Stimulated activated CD4-positive, alpha-beta T cell treated with anti-CD3 and anti-CD28 coated beads, Interleukin-15, amount 100 ng/mL, for 48 hours (primary cell): ENCODE measurements around the gene GALR2.

Source experiments
- DNase-seq, 2 donors: peaks; one replicate each; pipeline ENCODE4 v3.0.0-alpha.2; 2020; ENCODE audit warnings: low read depth in 2 of 2

The GALR2 gene

GRCh38 chr17:76079956-76080767 is 5.6 kb downstream of the GALR2 start:
- no peak for DNase-seq

GRCh38 chr17:76080768-76081287 is 6.2 kb downstream of the GALR2 start:
- DNase-seq, result no peak

GRCh38 chr17:76081295-76082210 is 7.0 kb downstream of the GALR2 start:
- DNase-seq, result no peak

GRCh38 chr17:76082326-76083251 is 8.0 kb downstream of the GALR2 start:
- no peak for DNase-seq

GRCh38 chr17:76083536-76084182 is 9.1 kb downstream of the GALR2 start:
- DNase-seq, result no peak

- no peak for DNase-seq
Observed at GRCh38 chr17:76085066-76085730, 10.6 kb downstream of the GALR2 start.

GRCh38 chr17:76085731-76086366 is 11.3 kb downstream of the GALR2 start:
- no peak for DNase-seq

- no peak for DNase-seq
Observed at GRCh38 chr17:76086384-76086783, 11.8 kb downstream of the GALR2 start.

DNA sequence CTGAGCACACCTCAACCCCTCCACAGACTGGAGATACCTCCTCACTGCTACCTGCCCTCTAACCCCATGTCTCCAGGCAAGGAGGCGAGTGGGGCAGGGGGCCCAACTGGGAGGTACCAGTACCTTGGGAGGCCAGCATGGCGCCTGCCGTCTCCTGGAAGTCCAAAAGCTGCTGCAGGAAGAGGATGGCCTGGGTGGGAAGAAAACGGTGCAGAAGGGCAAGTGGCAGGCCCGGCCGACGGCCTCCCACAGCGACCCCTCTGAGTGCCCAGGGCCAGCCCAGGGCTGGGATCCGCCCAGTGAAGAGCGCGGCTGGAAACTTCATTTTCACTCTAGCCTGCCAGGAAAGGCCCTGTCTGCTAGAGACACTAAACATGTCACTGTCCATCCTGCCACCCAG is 12.9 kb downstream of the GALR2 start:
- DNase-seq, result no peak

DNA sequence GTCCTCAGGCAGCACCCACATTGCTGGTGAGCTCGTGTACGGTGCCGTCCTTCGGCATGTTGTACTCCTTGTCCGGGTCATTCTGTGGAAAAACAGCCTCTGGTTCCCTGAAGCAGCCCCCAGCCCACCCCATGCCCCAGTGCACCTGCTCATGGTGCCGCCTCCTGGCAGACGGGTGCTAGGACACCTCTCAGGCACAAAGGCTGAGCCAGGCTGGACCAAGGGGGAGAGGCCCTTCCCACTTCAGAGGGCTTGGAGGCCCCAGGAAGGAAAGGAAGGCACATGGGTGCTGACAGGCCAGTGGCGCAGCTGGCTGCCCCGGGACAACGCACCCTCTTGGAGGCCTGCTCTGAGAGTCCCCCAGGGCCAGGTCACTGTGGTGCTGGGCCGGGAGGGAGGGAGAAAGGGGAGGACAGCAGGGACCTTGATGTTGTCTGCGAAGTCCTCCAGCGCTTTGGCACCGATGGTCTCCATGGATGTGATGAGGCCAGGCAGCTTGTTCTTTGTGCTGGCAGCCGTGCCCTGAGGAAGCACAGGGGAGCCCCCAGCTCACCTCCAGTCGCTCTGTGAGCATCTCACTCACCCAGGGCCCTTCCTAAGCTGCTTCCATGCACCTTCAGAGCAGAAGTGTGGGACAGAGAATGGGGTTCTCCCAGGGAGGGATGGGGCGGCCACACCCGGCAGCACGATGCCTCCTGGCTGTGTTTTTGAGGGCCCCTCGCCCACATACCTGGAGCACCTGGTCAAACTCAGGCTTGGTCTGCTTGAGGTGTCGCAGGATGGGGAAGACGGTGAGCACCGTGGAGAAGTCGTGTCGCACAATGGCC is 13.7 kb downstream of the GALR2 start:
- no peak for DNase-seq

DNA sequence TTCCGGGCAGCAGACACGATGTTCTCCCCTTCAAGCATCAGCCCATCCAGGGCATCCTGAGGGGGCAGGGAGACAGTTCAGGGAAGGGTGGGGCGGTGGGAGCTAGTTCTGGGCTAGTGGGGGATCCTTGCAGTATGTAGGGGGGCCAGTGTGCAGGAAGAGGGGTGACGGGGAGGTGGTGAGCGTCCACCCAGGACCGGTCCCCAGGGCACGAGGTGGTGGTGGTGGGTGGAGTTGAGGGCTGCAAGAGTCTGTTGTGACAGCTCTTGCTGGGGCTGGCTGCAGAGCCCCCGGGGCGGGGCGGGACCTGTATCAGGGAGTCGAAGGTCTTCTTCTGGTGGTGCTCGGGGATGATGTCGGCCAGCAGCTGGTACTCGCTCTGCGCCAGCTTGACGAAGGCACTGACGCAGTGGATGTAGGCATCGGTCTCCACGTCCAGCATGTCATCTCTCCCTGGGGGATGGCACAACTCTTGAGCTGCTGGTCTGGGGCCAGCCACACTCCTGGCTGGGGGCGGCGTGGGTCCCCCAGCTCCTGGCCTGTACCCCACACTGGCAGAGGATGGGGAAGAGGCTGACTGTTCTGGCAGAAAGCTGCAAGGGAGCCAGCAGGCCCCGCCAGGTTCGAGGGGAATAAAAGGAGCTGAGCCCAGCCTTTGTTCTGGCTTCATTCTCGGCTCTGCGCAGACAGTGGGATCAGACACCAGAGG is 14.4 kb downstream of the GALR2 start:
- no peak for DNase-seq

DNA sequence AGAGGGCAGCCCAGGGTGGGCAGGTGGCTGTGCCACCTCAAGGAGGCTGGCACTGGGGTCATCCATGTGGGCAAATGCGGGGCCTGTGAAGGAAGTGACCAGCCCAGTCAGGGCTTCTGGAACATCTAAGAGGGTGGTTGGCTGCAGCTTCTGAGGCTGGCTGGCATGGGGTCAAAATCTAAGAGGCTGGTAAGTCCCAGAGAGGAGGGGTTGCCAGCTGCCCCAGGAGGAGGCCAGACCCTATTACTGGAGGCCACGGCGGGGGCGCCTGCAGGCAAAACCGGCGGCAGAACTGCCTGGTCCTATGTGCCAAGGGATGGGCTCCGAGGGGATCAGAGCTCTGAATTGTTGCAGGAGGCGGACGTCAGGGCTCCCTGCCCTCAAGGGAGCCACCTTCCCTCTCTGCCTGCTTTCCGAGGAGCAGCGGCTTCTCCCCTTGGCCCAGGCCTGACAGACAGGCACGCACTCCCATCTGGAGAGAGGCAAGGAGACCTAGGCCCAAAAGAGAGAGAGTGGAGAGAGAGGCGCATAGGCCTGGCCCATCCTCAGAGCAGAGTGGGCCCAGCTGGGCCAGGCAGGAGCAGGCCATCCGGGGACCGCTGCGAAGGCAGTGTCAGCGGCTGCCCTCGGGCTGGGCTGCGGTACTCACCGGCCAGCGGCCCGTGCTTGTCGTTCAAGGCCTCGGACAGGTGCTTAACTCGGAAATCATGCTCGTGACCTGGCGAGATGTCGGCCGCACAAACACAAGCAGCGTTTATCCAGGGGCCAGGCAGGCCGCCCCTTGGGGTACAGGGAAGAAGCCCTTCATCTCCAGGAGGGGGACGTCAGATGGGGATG is 15.3 kb downstream of the GALR2 start:
- DNase-seq, result no peak

DNA sequence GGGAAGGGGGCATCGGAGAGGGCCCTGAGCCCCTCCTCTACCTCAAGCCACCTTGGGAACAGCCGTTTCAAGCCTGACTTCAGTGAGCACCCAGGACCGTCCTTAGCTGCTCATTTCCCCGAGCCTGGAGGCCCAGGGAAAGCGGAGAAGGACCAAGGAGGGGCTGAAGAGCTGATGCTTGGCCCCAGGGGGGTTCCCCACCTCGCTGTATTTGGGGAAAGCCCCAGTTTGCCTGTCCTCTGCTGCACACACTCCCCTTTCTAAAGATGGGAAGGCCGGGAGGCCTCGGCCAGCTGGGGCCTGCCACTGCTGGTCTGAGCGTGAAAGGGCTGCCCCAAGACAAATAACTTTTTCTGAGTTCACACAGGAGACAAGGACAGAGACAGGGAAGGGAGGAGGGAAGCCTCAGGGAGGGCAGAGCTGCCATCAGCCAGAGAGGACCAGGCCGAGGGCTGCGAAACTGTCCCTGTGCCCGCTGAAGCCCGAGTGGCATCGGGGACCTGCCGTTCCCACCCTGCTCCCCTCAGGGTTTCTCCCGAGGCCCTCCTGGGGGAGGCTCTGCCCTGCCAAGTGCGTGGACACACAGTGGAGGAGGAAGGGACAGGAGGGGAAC is 16.0 kb downstream of the GALR2 start:
- DNase-seq, result no peak

- DNase-seq, result no peak
Observed at GRCh38 chr17:76091526-76092286, 17.1 kb downstream of the GALR2 start.

- no peak for DNase-seq
Observed at GRCh38 chr17:76092526-76093413, 18.2 kb downstream of the GALR2 start.
